ENCODE measurements around the gene FAM162A. TPM values are rescaled to one million over a fixed set of nuclear protein-coding genes. Genes with fewer than 3 reads are reported as not detected.

The FAM162A gene
- total and polyA plus RNA-seq, 4 donors: 16.6 to 160 (median 29.6) TPM

DNA sequence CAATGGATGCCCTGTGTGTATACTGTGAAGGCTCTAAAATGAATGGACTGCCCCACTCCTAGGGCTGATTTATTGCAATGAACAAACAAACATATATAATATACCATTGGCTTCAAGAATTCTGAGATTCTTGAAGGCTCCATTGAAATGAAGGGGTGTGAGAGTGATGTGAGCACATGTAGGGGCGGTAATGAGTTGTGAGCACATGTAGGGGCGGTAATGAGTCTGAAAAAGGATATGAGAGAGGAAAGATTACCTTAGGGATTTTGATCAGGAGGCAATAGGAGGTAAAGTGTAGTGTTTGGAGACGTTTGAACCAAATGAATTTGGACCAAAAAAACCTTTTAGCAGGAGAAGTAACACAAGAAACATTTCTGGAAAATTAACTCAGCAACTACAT lies 3.7 kb downstream of the FAM162A start:
- no peaks in the 10 kb centered on the region for H3K36me3 ChIP-seq (ENCODE audit: control insufficient read depth in 4 of 4, insufficient read depth in 3 of 4, low read depth in 1 of 4, low read length in 3 of 4)

DNA sequence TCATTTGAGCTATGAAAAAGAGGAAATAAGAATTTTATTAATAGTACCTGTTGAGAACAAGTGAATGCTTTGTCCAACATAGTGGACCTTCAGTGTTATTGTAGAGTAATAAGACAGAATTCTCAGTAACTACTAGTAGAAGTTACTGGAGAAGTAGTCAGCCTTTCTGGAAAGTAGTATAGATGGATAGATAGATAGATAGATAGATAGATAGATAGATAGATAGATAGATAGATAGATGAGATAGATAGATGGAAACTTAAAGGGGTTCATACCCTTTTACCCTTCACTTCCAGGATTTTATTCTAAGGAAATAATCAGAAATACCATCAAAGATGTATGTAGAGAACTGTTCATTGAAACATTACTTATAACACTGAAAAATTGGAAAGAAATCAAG lies 5.2 kb downstream of the FAM162A start:
- Histone ChIP-seq H3K4me1 (ENCODE audit: control insufficient read depth in 4 of 4, insufficient read depth in 4 of 4, low read length in 3 of 4) (peaks cover 8 to 68% (median 54%) of the 10 kb centered on the region in 4 donors), H3K27ac (ENCODE audit: low read depth in 1 of 2, low read length in 2 of 2) (no peak overlapping the region), H3K9me3 (ENCODE audit: control insufficient read depth in 4 of 4, low read length in 3 of 4) (no peaks in the 10 kb centered on the region), H3K27me3 (ENCODE audit: control insufficient read depth in 4 of 4, insufficient read depth in 4 of 4, low read length in 3 of 4) (no peaks in the 10 kb centered on the region), H3K9ac (ENCODE audit: low read depth in 1 of 2, low read length in 2 of 2) (no peak overlapping the region), H3K36me3 (ENCODE audit: control insufficient read depth in 4 of 4, insufficient read depth in 3 of 4, low read depth in 1 of 4, low read length in 3 of 4) (no peaks in the 10 kb centered on the region), H3K4me3 (ENCODE audit: low read depth in 1 of 3, low read length in 3 of 3) (no peak overlapping the region)
- DNase-seq (ENCODE audit: low spot score): no peak
- TF ChIP-seq, protein P1, sequence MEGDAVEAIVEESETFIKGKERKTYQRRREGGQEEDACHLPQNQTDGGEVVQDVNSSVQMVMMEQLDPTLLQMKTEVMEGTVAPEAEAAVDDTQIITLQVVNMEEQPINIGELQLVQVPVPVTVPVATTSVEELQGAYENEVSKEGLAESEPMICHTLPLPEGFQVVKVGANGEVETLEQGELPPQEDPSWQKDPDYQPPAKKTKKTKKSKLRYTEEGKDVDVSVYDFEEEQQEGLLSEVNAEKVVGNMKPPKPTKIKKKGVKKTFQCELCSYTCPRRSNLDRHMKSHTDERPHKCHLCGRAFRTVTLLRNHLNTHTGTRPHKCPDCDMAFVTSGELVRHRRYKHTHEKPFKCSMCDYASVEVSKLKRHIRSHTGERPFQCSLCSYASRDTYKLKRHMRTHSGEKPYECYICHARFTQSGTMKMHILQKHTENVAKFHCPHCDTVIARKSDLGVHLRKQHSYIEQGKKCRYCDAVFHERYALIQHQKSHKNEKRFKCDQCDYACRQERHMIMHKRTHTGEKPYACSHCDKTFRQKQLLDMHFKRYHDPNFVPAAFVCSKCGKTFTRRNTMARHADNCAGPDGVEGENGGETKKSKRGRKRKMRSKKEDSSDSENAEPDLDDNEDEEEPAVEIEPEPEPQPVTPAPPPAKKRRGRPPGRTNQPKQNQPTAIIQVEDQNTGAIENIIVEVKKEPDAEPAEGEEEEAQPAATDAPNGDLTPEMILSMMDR (IDR thresholded peaks at IDR 0.05; ENCODE audit: low read depth, low read length, missing input control): no peak
- TF ChIP-seq EGR1 (IDR thresholded peaks at IDR 0.05; ENCODE audit: low read depth in 2 of 2) (no peak), YY1 (IDR thresholded peaks at IDR 0.05) (no peak), TAF1 (conservative IDR thresholded peaks at IDR 0.05) (no peak), HNF4A (conservative IDR thresholded peaks at IDR 0.05) (no peak), RXRA (IDR thresholded peaks at IDR 0.05) (no peak), FOXA2 (IDR thresholded peaks at IDR 0.05) (no peak), NR2F2 (IDR thresholded peaks at IDR 0.05) (no peak), RAD21 (IDR thresholded peaks at IDR 0.05) (no peak), GABPA (IDR thresholded peaks at IDR 0.05 in 1 of 2, conservative IDR thresholded peaks at IDR 0.05 in 1 of 2) (no peak)
- TF ChIP-seq, protein P2, sequence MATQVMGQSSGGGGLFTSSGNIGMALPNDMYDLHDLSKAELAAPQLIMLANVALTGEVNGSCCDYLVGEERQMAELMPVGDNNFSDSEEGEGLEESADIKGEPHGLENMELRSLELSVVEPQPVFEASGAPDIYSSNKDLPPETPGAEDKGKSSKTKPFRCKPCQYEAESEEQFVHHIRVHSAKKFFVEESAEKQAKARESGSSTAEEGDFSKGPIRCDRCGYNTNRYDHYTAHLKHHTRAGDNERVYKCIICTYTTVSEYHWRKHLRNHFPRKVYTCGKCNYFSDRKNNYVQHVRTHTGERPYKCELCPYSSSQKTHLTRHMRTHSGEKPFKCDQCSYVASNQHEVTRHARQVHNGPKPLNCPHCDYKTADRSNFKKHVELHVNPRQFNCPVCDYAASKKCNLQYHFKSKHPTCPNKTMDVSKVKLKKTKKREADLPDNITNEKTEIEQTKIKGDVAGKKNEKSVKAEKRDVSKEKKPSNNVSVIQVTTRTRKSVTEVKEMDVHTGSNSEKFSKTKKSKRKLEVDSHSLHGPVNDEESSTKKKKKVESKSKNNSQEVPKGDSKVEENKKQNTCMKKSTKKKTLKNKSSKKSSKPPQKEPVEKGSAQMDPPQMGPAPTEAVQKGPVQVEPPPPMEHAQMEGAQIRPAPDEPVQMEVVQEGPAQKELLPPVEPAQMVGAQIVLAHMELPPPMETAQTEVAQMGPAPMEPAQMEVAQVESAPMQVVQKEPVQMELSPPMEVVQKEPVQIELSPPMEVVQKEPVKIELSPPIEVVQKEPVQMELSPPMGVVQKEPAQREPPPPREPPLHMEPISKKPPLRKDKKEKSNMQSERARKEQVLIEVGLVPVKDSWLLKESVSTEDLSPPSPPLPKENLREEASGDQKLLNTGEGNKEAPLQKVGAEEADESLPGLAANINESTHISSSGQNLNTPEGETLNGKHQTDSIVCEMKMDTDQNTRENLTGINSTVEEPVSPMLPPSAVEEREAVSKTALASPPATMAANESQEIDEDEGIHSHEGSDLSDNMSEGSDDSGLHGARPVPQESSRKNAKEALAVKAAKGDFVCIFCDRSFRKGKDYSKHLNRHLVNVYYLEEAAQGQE (IDR thresholded peaks at IDR 0.05): no peak
- TF ChIP-seq, protein P3, sequence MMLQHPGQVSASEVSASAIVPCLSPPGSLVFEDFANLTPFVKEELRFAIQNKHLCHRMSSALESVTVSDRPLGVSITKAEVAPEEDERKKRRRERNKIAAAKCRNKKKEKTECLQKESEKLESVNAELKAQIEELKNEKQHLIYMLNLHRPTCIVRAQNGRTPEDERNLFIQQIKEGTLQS (IDR thresholded peaks at IDR 0.05): no peak

More for the DNA sequence above, 3.7 kb downstream of the FAM162A start:
- H3K4me1 ChIP-seq (ENCODE audit: control insufficient read depth in 4 of 4, insufficient read depth in 4 of 4, low read length in 3 of 4): peaks cover 5 to 60% (median 46%) of the 10 kb centered on the region in 4 donors
- no peak overlapping the region for H3K27ac ChIP-seq (ENCODE audit: low read depth in 1 of 2, low read length in 2 of 2)
- DNase-seq (ENCODE audit: low spot score): no peak
- H3K9me3 ChIP-seq (ENCODE audit: control insufficient read depth in 4 of 4, low read length in 3 of 4): no peaks in the 10 kb centered on the region
- H3K27me3 ChIP-seq (ENCODE audit: control insufficient read depth in 4 of 4, insufficient read depth in 4 of 4, low read length in 3 of 4): no peaks in the 10 kb centered on the region
- 89% methylated on average over 3 of the region's 3 CpGs for WGBS
- TF ChIP-seq, protein P4, sequence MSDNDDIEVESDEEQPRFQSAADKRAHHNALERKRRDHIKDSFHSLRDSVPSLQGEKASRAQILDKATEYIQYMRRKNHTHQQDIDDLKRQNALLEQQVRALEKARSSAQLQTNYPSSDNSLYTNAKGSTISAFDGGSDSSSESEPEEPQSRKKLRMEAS (IDR thresholded peaks at IDR 0.05): no peak
- TF ChIP-seq, protein P3 (IDR thresholded peaks at IDR 0.05): no peak
- TF ChIP-seq HNF4G (IDR thresholded peaks at IDR 0.05) (no peak), JUND (IDR thresholded peaks at IDR 0.05) (no peak), SP1 (IDR thresholded peaks at IDR 0.05) (no peak), TAF1 (conservative IDR thresholded peaks at IDR 0.05) (no peak), NR2F2 (IDR thresholded peaks at IDR 0.05) (no peak), GABPA (IDR thresholded peaks at IDR 0.05 in 1 of 2, conservative IDR thresholded peaks at IDR 0.05 in 1 of 2) (no peak), RXRA (IDR thresholded peaks at IDR 0.05) (no peak), FOXA1 (IDR thresholded peaks at IDR 0.05) (no peak), EGR1 (IDR thresholded peaks at IDR 0.05; ENCODE audit: low read depth in 2 of 2) (no peak), HNF4A (conservative IDR thresholded peaks at IDR 0.05) (no peak), YY1 (IDR thresholded peaks at IDR 0.05) (no peak), FOXA2 (IDR thresholded peaks at IDR 0.05) (no peak)
- TF ChIP-seq, protein P5, sequence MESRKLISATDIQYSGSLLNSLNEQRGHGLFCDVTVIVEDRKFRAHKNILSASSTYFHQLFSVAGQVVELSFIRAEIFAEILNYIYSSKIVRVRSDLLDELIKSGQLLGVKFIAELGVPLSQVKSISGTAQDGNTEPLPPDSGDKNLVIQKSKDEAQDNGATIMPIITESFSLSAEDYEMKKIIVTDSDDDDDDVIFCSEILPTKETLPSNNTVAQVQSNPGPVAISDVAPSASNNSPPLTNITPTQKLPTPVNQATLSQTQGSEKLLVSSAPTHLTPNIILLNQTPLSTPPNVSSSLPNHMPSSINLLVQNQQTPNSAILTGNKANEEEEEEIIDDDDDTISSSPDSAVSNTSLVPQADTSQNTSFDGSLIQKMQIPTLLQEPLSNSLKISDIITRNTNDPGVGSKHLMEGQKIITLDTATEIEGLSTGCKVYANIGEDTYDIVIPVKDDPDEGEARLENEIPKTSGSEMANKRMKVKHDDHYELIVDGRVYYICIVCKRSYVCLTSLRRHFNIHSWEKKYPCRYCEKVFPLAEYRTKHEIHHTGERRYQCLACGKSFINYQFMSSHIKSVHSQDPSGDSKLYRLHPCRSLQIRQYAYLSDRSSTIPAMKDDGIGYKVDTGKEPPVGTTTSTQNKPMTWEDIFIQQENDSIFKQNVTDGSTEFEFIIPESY (IDR thresholded peaks at IDR 0.05): no peak
- TF ChIP-seq, protein P2 (IDR thresholded peaks at IDR 0.05): no peak
- no peak overlapping the region for H3K4me3 ChIP-seq (ENCODE audit: low read depth in 1 of 3, low read length in 3 of 3)
- H3K9ac ChIP-seq (ENCODE audit: low read depth in 1 of 2, low read length in 2 of 2): no peak overlapping the region

All from liver (tissue), 9 donors.